Measurements from ENCODE around the gene BMP7.

BMP7 gene

GRCh38 chr20:57143173-57143572 lies 123.3 kb downstream of the BMP7 start:
- Histone ChIP-seq H3K4me1 (ENCODE audit: insufficient read depth, low read length) (no peaks in the 10 kb centered on the region), H3K36me3 (ENCODE audit: insufficient read depth, low read length) (no peaks in the 10 kb centered on the region; the same call in 1 of the 2 replicates), H3K9ac (ENCODE audit: low read depth, low read length) (no peak overlapping the region), H3K9me3 (ENCODE audit: control insufficient read depth, insufficient read depth, low read length) (no peaks in the 10 kb centered on the region)

GRCh38 chr20:57142667-57143066 lies 123.8 kb downstream of the BMP7 start:
- Histone ChIP-seq H3K4me1 (ENCODE audit: insufficient read depth, low read length) (no peaks in the 10 kb centered on the region), H3K36me3 (ENCODE audit: insufficient read depth, low read length) (no peaks in the 10 kb centered on the region; the same call in 1 of the 2 replicates), H3K9ac (ENCODE audit: low read depth, low read length) (no peak overlapping the region), H3K9me3 (ENCODE audit: control insufficient read depth, insufficient read depth, low read length) (no peaks in the 10 kb centered on the region)

GRCh38 chr20:57141492-57141891 lies 124.9 kb downstream of the BMP7 start:
- Histone ChIP-seq H3K9me3 (ENCODE audit: control insufficient read depth, insufficient read depth, low read length) (no peaks in the 10 kb centered on the region), H3K36me3 (ENCODE audit: insufficient read depth, low read length) (no peaks in the 10 kb centered on the region; the same call in 1 of the 2 replicates), H3K4me1 (ENCODE audit: insufficient read depth, low read length) (no peaks in the 10 kb centered on the region), H3K9ac (ENCODE audit: low read depth, low read length) (no peak overlapping the region)

GRCh38 chr20:57140416-57140965 lies 126.0 kb downstream of the BMP7 start:
- H3K9ac ChIP-seq (ENCODE audit: low read depth, low read length), result no peak overlapping the region

GRCh38 chr20:57139342-57140093 lies 126.9 kb downstream of the BMP7 start:
- H3K4me1 ChIP-seq (ENCODE audit: insufficient read depth, low read length), result no peaks in the 10 kb centered on the region
- H3K9me3 ChIP-seq (ENCODE audit: control insufficient read depth, insufficient read depth, low read length), result no peaks in the 10 kb centered on the region

More at GRCh38 chr20:57140416-57140965, 126.0 kb downstream of the BMP7 start:
- no peaks in the 10 kb centered on the region for H3K4me1 ChIP-seq (ENCODE audit: insufficient read depth, low read length)
- no peaks in the 10 kb centered on the region for H3K9me3 ChIP-seq (ENCODE audit: control insufficient read depth, insufficient read depth, low read length)
- no peaks in the 10 kb centered on the region; the same call in 1 of the 2 replicates for H3K36me3 ChIP-seq (ENCODE audit: insufficient read depth, low read length)

DNA sequence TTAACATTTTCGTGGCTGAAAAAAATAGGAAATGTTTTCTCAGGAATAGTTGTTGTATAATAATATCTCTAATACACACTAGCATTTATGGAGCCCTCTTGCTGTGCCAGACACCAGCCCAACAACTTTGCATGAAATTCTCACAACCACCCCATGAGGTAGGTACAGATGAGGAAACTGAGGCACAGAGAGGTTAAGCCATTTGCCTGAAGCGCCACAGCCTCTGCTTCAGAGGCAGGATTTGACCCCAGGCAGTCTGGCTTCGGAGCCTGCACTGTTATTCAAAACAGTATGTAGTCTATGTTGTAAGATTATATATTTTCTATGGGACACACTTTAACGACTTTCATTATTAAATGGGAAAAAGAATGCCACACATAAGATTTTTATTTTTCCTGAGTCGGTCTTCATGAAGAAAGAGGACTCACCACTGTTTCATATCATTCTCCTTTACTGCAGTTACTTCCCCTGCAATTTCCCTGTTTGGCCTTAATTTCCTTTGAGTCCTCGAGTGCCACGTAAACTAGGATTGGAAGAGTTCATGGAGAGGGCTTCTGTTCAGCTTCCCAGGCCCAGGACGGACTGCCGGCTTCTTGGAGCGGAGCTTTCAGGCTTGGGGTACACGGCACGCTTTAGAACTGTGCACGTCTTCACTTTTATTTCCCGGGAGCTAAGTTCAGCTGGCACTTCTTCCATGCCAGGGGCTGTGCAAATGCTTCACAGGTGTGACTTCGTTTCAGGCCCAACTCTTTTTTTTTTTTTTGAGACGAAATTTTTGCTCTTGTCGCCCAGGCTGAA lies 128.0 kb downstream of the BMP7 start:
- no peaks in the 10 kb centered on the region for H3K4me1 ChIP-seq (ENCODE audit: insufficient read depth, low read length)
- no peak overlapping the region for H3K9ac ChIP-seq (ENCODE audit: low read depth, low read length)
- no peaks in the 10 kb centered on the region for H3K9me3 ChIP-seq (ENCODE audit: control insufficient read depth, insufficient read depth, low read length)
- no peaks in the 10 kb centered on the region; the same call in 1 of the 2 replicates for H3K36me3 ChIP-seq (ENCODE audit: insufficient read depth, low read length)

More at GRCh38 chr20:57139342-57140093, 126.9 kb downstream of the BMP7 start:
- Histone ChIP-seq H3K36me3 (ENCODE audit: insufficient read depth, low read length) (no peaks in the 10 kb centered on the region; the same call in 1 of the 2 replicates), H3K9ac (ENCODE audit: low read depth, low read length) (no peak overlapping the region)

DNA sequence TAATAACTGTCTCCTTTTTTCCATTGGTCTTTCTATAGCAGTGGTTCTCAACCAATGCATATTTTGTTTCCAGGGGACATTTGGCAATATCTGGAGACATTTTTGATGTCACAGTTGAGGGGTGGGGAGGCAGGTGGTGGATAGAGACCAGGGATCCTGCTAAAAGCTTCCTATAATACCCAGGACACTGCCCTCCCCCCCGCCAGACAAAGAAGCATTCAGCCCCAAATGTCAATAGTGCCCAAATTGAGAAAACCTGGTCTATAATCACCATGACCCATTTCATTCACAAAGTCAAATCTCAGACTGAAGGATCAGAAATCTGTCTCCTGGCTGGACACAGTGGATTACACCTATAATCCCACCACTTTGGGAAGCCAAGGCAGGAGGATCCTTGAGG lies 128.8 kb downstream of the BMP7 start:
- no peak overlapping the region for H3K9ac ChIP-seq (ENCODE audit: low read depth, low read length)

GRCh38 chr20:57136734-57137133 lies 129.7 kb downstream of the BMP7 start:
- H3K4me1 ChIP-seq (ENCODE audit: insufficient read depth, low read length), result no peaks in the 10 kb centered on the region
- no peaks in the 10 kb centered on the region; the same call in 1 of the 2 replicates for H3K36me3 ChIP-seq (ENCODE audit: insufficient read depth, low read length)
- H3K9me3 ChIP-seq (ENCODE audit: control insufficient read depth, insufficient read depth, low read length), result no peaks in the 10 kb centered on the region
- H3K9ac ChIP-seq (ENCODE audit: low read depth, low read length), result no peak overlapping the region

More for the DNA sequence above, 128.8 kb downstream of the BMP7 start:
- Histone ChIP-seq H3K4me1 (ENCODE audit: insufficient read depth, low read length) (no peaks in the 10 kb centered on the region), H3K36me3 (ENCODE audit: insufficient read depth, low read length) (no peaks in the 10 kb centered on the region; the same call in 1 of the 2 replicates), H3K9me3 (ENCODE audit: control insufficient read depth, insufficient read depth, low read length) (no peaks in the 10 kb centered on the region)

DNA sequence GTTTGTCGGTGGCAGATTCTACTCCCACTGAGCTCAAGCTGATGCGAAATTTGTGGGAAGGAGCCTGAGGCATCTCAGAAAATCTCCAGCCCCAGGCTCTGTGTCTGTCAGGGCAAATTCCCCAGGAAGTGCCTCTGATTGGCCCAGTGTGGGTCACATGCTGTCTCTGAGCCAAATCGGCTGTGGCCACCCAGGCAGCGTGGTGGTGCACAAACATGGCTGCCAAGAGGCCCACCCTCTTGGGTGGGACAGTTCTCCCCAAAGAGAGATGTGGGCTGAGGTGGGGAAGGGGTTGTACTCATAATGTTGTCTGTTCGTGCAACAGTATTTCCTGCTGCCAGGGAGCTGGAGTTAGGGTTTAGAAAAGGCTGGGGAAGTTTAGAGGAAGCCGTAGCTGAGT lies 130.6 kb downstream of the BMP7 start:
- H3K36me3 ChIP-seq (ENCODE audit: insufficient read depth, low read length), result no peaks in the 10 kb centered on the region; the same call in 1 of the 2 replicates
- H3K4me1 ChIP-seq (ENCODE audit: insufficient read depth, low read length), result no peaks in the 10 kb centered on the region
- no peak overlapping the region for H3K9ac ChIP-seq (ENCODE audit: low read depth, low read length)
- H3K9me3 ChIP-seq (ENCODE audit: control insufficient read depth, insufficient read depth, low read length), result no peaks in the 10 kb centered on the region

DNA sequence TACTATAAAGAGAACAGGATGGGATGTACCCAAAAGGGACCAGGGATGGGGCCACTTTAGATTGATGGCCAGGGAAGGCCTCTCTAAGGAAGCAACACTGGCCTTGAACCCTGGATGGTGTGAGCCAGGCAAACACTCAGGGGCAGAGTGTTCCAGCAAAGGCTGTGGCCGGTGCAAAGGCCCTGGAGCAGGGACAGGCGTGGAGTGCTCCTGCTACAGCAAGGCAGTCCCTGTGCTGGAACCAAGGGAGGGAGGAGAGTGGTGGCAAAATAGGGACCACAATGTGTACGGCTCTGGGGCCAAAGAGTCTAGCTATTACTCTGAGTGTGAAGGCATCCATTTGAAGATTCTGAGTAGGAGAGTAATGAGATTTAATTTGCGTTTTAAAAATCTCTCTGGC lies 131.6 kb downstream of the BMP7 start:
- Histone ChIP-seq H3K9ac (ENCODE audit: low read depth, low read length) (no peak overlapping the region), H3K36me3 (ENCODE audit: insufficient read depth, low read length) (no peaks in the 10 kb centered on the region; the same call in 1 of the 2 replicates), H3K4me1 (ENCODE audit: insufficient read depth, low read length) (no peaks in the 10 kb centered on the region), H3K9me3 (ENCODE audit: control insufficient read depth, insufficient read depth, low read length) (no peaks in the 10 kb centered on the region)

- no peaks in the 10 kb centered on the region for H3K9me3 ChIP-seq (ENCODE audit: control insufficient read depth, insufficient read depth, low read length)
- H3K9ac ChIP-seq (ENCODE audit: low read depth, low read length), result no peak overlapping the region
- H3K36me3 ChIP-seq (ENCODE audit: insufficient read depth, low read length), result no peaks in the 10 kb centered on the region; the same call in 1 of the 2 replicates
- no peaks in the 10 kb centered on the region for H3K4me1 ChIP-seq (ENCODE audit: insufficient read depth, low read length)
These were observed 132.4 kb downstream of the BMP7 start for GRCh38 chr20:57133926-57134650.

GRCh38 chr20:57131601-57132391 lies 134.6 kb downstream of the BMP7 start:
- Histone ChIP-seq H3K36me3 (ENCODE audit: insufficient read depth, low read length) (no peaks in the 10 kb centered on the region), H3K9ac (ENCODE audit: low read depth, low read length) (no peak overlapping the region), H3K4me1 (ENCODE audit: insufficient read depth, low read length) (peaks cover 10% of the 10 kb centered on the region; the same call in 1 of the 2 replicates), H3K9me3 (ENCODE audit: control insufficient read depth, insufficient read depth, low read length) (no peaks in the 10 kb centered on the region)

DNA sequence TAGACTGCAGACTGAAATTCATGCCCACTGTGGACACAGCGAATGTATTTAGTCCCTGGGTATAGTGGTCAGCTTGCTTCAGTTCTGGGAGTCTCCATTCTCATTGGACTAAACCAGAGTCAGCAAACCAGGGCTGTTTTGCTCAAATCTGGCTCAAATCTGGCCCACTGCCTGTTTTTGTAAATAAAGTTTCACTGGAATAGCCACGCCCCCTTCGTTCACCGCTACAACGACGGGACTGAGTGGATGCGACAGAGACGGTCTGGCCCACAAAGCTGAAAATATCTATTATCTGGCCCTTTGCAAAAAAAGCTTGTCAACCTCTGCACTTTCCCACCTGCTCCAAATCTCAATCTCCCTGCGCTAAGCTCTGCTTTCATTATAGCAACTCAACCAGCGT lies 135.4 kb downstream of the BMP7 start:
- Histone ChIP-seq H3K9ac (ENCODE audit: low read depth, low read length) (no peak overlapping the region), H3K9me3 (ENCODE audit: control insufficient read depth, insufficient read depth, low read length) (no peaks in the 10 kb centered on the region), H3K36me3 (ENCODE audit: insufficient read depth, low read length) (no peaks in the 10 kb centered on the region), H3K4me1 (ENCODE audit: insufficient read depth, low read length) (peaks cover 14% of the 10 kb centered on the region; the same call in 1 of the 2 replicates)

All from ES-I3 (cell line).